GM21390 (cell line): Measurements from ENCODE around the gene L1TD1.
A peak's percentile ranks its signal among the peaks of the same experiment; 100 is the strongest.
"Not testable (repeated sequence)": the region's sequence is repeated elsewhere in the genome, so short reads cannot be mapped to it uniquely, and the experiment has no call there.

Source experiments
- ATAC-seq: cut with Tn5 transposase; IDR thresholded peaks from one replicate; pipeline ENCODE4 v1.9.1; 2021; ENCODE audit not compliant: unreplicated experiment

The L1TD1 gene, protein sequence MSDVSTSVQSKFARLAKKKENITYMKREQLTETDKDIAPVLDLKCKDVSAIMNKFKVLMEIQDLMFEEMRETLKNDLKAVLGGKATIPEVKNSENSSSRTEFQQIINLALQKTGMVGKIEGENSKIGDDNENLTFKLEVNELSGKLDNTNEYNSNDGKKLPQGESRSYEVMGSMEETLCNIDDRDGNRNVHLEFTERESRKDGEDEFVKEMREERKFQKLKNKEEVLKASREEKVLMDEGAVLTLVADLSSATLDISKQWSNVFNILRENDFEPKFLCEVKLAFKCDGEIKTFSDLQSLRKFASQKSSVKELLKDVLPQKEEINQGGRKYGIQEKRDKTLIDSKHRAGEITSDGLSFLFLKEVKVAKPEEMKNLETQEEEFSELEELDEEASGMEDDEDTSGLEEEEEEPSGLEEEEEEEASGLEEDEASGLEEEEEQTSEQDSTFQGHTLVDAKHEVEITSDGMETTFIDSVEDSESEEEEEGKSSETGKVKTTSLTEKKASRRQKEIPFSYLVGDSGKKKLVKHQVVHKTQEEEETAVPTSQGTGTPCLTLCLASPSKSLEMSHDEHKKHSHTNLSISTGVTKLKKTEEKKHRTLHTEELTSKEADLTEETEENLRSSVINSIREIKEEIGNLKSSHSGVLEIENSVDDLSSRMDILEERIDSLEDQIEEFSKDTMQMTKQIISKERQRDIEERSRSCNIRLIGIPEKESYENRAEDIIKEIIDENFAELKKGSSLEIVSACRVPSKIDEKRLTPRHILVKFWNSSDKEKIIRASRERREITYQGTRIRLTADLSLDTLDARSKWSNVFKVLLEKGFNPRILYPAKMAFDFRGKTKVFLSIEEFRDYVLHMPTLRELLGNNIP

GRCh38 chr1:62194651-62195544 is at the start of gene L1TD1:
Gene L1TD1, plus strand, starts transcription at chr1:62194849. Its CDS starts 11,780 bp downstream, at chr1:62206629.
- ATAC-seq, result no peak

DNA sequence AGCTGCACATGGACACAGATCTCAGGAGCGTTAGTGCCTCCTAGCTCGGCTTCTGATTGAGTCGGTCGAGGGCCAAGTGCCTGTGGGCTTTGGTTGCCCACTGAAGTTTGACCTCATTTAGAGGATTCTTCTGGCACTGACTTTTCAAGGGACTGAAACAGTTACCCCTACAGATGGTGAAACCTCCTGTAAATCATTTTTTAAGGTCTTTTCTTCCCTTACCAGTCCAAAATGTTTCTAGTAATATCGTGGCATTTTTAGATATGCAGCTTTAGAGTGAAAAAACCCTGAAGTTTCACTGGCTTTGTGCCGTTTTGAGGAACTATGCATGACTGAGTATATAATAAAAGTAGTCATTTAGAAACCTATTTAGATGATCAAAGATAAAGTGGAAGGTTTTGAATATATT is 34.7 kb upstream of the L1TD1 start:
- ATAC-seq, result peak; percentile 78

DNA sequence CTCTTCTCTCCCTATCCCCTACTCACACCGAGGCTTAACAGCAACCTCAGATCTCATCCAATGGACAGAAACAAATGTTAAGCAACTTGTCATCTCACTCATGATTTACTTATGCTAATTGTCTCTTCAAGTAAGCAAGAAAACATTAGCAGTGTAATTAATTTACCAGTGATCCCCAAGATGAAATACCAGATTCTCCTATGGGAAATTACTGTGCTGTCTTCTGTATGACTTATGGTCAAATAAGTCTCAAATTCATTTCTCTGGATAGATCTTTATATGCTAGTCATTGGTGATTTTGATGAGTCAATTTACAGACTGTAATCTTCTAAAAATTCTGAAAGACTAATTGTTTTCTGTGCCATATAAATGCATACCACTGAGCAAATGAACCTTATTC is 32.9 kb upstream of the L1TD1 start:
- ATAC-seq, result no peak

GRCh38 chr1:62170380-62170779 is 24.3 kb upstream of the L1TD1 start:
- ATAC-seq, result not testable (repeated sequence)

- ATAC-seq, result no peak
Measured at GRCh38 chr1:62175568-62176179, 19.0 kb upstream of the L1TD1 start.

- no peak for ATAC-seq
Measured at GRCh38 chr1:62176597-62177312, 17.9 kb upstream of the L1TD1 start.

DNA sequence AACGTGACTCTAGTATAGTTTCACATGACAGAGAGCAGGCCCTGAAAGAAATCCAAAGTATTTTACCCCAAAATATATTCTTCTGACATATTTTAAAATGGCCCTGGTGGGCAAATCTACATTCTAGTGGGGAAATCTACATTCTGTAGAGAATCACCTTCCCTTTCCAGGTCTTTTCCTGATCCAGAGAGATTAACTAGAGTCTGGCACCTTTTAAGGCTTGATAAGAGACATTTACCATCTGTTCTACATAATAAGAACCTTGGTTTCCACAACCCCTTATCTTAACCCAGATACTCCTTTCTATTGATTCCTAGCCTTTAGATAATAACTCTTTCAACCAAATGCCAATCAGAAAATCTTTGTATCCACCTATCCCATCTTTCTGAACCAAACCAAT is 17.0 kb upstream of the L1TD1 start:
- ATAC-seq, result no peak

DNA sequence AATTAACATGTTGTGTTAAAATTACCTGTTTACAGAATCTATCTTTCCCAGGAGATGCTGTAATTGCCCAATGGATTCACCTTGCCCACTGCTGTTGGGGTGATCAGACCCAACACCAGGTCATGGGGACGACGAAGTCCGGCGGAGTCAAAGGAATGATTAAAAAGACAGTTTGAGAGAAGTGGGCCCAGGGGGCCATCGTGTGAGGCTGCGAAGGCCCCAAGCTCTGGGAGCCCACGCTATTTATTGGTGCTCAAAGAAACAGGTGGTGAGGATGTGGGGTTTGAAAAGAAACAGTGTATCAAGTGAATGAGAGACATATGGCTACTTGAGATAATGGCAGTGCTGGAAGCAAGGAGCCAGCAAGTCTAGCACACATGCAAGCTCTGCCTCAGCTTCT is 16.3 kb upstream of the L1TD1 start:
- ATAC-seq, result no peak

GRCh38 chr1:62180054-62180453 is 14.6 kb upstream of the L1TD1 start:
- not testable (repeated sequence) for ATAC-seq

GRCh38 chr1:62180639-62181038 is 14.0 kb upstream of the L1TD1 start:
- no peak for ATAC-seq

DNA sequence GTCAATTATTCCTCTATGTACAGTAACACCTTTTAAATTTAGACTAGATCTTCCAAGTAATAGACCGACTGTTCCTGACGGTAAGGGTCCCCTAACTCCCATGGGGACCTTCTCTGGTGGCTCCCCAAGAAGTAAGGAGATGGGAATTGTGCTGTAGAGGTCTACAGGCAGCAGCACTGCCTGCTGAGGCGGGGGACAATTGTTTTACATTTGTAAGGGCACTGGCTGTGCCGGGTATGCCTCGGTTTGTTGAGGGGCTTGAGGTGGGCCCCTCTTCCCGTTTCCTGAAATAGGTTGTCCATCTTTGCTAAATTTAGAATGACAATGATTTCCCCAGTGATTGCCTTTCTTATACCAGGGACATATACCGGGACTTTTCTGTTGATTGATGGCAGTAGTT is 13.1 kb upstream of the L1TD1 start:
- no peak for ATAC-seq

- not testable (repeated sequence) for ATAC-seq
Measured at GRCh38 chr1:62182157-62182556, 12.5 kb upstream of the L1TD1 start.

DNA sequence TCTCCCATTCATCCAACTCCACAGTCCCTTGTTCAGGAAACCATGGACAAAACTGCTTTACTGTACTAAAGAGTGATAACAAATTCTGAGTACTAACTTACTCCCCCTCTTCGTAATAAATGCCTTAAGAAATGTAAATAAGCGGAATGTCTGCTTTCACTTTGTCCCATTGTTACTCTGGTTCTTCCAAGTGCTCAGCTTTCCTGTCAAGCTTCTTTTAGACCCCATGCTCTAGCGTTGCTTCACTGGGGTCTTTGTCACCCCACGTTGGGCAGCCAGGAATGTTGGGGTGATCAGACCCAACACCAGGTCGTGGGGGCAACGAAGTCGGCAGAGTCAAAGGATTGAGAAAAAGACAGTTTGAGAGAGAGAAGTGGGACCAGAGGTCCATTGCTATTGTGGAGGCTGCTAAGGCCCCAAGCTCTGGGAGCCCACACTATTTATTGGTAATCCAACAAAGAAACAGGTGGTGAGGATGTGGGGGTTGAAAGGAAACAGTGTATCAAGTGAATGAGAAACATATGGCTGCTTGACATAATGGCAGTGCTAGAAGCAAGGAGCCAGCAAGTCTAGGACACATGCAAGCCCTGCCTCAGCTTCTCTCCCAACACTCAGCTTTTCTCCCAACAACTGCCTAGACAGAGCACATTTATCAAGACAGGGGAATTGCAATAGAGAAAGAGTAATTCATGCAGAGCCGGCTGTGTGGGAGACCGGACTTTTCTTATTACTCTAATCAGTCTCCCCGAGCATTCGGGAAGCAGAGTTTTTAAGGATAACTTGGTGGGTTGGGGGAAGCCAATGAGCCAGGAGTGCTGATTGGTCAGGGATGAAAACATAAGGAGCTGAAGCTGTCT is 11.3 kb upstream of the L1TD1 start:
- ATAC-seq, result not testable (repeated sequence)

DNA sequence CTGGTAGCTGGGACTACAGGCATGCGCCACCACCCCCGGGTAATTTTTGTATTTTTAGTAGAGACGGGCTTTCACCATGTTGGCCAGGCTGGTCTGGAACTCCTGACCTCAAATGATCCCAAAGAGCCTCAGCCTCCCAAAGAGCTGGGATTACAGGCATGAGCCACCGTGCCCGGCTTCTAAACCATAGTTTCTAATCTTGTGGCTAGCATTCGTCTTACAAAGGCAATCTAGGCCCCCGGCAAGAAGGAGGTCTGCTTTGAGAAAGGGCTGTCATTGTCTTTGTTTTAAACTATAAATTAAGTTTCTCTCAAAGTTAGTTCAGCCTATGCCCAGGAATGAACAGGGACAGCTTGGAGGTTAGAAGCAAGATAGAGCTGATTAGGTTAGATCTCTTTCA is 10.3 kb upstream of the L1TD1 start:
- no peak for ATAC-seq

GRCh38 chr1:62185233-62185632 is 9.4 kb upstream of the L1TD1 start:
- ATAC-seq, result not testable (repeated sequence)

- ATAC-seq, result no peak
Measured at GRCh38 chr1:62185677-62186076, 9.0 kb upstream of the L1TD1 start.

- ATAC-seq, result no peak
Measured at GRCh38 chr1:62187548-62187947, 7.1 kb upstream of the L1TD1 start.

- ATAC-seq, result no peak
Measured at GRCh38 chr1:62188111-62188510, 6.5 kb upstream of the L1TD1 start.

GRCh38 chr1:62196086-62196690 is 1.5 kb downstream of the L1TD1 start:
- no peak for ATAC-seq
